ENCODE measurements around the gene EIF4A2. TPM values are rescaled to one million over a fixed set of nuclear protein-coding genes. Genes with fewer than 3 reads are reported as not detected.

Gene EIF4A2
- total and polyA plus RNA-seq, 10 of the 15 experiments (the other 5 are each of a cell fraction or from before 2014, with no cell fraction given): 154 to 680 (median 259) TPM

DNA sequence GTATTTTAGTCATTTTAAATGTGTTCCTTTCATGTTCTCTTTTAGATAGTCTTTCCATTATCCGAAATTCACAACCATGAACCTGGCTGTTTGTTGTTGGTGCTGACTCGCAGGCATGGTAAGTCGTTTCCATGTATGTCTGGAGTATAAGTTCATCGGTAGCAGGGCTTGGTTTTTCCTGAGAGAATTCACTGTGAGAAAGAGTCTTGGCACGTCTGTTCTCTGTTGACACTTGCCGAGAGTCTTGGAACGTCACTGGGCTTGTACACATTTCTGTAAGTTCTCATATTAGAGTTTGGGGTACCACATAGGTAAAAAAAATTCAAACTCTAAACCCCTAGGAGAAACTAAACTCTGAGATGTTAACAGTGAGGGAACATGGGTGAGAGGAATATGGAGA, 29.4 kb upstream of the EIF4A2 start (continued):
- no peak for TF ChIP-seq BCL11A (IDR thresholded peaks at IDR 0.05; ENCODE audit: low read depth, low read length)
- TF ChIP-seq RBBP5 (conservative IDR thresholded peaks at IDR 0.05): no peak
- TF ChIP-seq SP1 (IDR thresholded peaks at IDR 0.05; ENCODE audit: low read depth, low read length): no peak

DNA sequence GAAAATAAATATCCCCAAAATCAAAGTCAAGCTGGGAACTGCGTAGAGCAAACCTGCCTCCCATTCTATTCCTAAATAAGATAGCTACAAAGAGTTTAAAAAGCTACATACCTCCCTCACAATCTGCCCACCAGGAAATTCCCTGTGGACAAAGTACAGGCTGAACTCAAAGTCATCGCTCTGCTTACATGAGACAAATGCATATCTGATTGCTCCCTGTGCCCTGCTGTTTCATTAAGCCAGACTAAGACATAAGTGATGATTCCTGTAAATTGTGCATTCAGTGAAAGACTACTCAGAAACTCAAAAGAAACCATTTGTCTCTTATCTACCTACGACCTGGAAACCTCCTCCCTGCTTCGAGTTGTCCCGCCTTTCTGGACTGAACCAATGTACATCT, 28.5 kb upstream of the EIF4A2 start:
- Histone ChIP-seq H3K4me1 (ENCODE audit: control insufficient read depth, insufficient read depth, low read length) (no peaks in the 10 kb centered on the region), H3K36me3 (ENCODE audit: control insufficient read depth in 2 of 2, insufficient read depth in 2 of 2, low read length in 1 of 2) (no peaks in the 10 kb centered on the region), H3K9ac (ENCODE audit: control insufficient read depth, insufficient read depth, low read length) (no peak overlapping the region), H3K27ac (ENCODE audit: control insufficient read depth, insufficient read depth) (no peak overlapping the region), H3K9me3 (replicated peaks; ENCODE audit: control insufficient read depth, insufficient read depth, low read length) (no peaks in the 10 kb centered on the region), H3K4me2 (ENCODE audit: control insufficient read depth, insufficient read depth) (no peak overlapping the region), H3K27me3 (replicated peaks in 1 of 2; ENCODE audit: control insufficient read depth in 2 of 2, insufficient read depth in 2 of 2, low read length in 1 of 2) (no peaks in the 10 kb centered on the region), H2AFZ (ENCODE audit: control insufficient read depth, low read depth, low read length) (no peak overlapping the region), H3K4me3 (no peak overlapping the region), H3K79me2 (ENCODE audit: control insufficient read depth, insufficient read depth, low read length) (no peaks in the 10 kb centered on the region), H4K20me1 (ENCODE audit: control insufficient read depth, insufficient read depth) (no peaks in the 10 kb centered on the region)
- DNase-seq (ENCODE audit: low read depth, low spot score): no peak
- SMC1A ChIA-PET (ENCODE audit: uncharacterized antibody, unreplicated experiment): interaction anchor here (0.6 kb wide), 1 partner anchor 140 kb away, joined by 3 read pairs; no protein-coding TSS in a partner anchor
- CTCF ChIA-PET: interaction anchor here (1.0 kb wide), 1 partner anchor 138 kb away, joined by 3 read pairs; no protein-coding TSS in a partner anchor
- POLR2A ChIA-PET: no interaction called here
- BruUV-seq (replicated peaks): no TSS peak
- WGBS (ENCODE audit: insufficient coverage, insufficient replicate concordance, low lambda C conversion rate, missing lambda C conversion rate): 69% methylated on average over 5 of the region's 5 CpGs
- RAD21 ChIA-PET (ENCODE audit: unreplicated experiment): no interaction called here
- TF ChIP-seq ZNF217 (IDR thresholded peaks at IDR 0.05): no peak
- no peak for TF ChIP-seq SMARCA5 (IDR thresholded peaks at IDR 0.05)
- no peak for TF ChIP-seq SPI1 (IDR thresholded peaks at IDR 0.05; ENCODE audit: borderline replicate concordance, insufficient read depth, low read depth, low read length)
- TF ChIP-seq PAX5 (IDR thresholded peaks at IDR 0.05; ENCODE audit: borderline replicate concordance, low read depth, low read length): no peak
- no peak for TF ChIP-seq POLR2A (IDR thresholded peaks at IDR 0.05; ENCODE audit: low read depth, low read length)
- TF ChIP-seq, protein P1, sequence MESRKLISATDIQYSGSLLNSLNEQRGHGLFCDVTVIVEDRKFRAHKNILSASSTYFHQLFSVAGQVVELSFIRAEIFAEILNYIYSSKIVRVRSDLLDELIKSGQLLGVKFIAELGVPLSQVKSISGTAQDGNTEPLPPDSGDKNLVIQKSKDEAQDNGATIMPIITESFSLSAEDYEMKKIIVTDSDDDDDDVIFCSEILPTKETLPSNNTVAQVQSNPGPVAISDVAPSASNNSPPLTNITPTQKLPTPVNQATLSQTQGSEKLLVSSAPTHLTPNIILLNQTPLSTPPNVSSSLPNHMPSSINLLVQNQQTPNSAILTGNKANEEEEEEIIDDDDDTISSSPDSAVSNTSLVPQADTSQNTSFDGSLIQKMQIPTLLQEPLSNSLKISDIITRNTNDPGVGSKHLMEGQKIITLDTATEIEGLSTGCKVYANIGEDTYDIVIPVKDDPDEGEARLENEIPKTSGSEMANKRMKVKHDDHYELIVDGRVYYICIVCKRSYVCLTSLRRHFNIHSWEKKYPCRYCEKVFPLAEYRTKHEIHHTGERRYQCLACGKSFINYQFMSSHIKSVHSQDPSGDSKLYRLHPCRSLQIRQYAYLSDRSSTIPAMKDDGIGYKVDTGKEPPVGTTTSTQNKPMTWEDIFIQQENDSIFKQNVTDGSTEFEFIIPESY (IDR thresholded peaks at IDR 0.05): no peak
- TF ChIP-seq ZNF24 (IDR thresholded peaks at IDR 0.05): no peak
- FAIRE-seq: no peak
- intact Hi-C loops (cut with micrococcal nuclease; ENCODE audit: unreplicated experiment): no loop called here
- in situ Hi-C loops (cut with MboI): no loop called here
- no peak for ATAC-seq

Data from GM12878 (cell line).